SU-DHL-6 (cell line): ENCODE data around the gene ABTB1.

ENCODE experiments used
- H2AFZ ChIP-seq: fragments of 200-600 bp; sonication (generic); 2 replicates; pipeline ENCODE4 v1.6.1; 2014; ENCODE audit warnings: low read depth, mild to moderate bottlenecking, moderate library complexity, mixed read lengths, antibody characterized with exemption, low read length; ENCODE audit not compliant: severe bottlenecking
- H3F3A ChIP-seq: fragments of 200-600 bp; shearing (Covaris generic); 2 replicates; pipeline ENCODE4 v1.6.0; 2016; ENCODE audit warnings: antibody characterized with exemption, mild to moderate bottlenecking; ENCODE audit not compliant: insufficient read depth
- H3K27ac ChIP-seq: fragments of 200-600 bp; sonication (generic); 2 replicates; pipeline ENCODE4 v1.5.1; 2016; ENCODE audit warnings: low read depth, mild to moderate bottlenecking, low read length, moderate library complexity, mixed read lengths
- H3K27me3 ChIP-seq: fragments of 200-600 bp; sonication (generic), shearing (Covaris generic); 2 replicates; pipeline ENCODE4 v1.6.0; 2014; ENCODE audit warnings: mild to moderate bottlenecking, low read length
- H3K36me3 ChIP-seq: fragments of 200-600 bp; sonication (generic); 2 replicates; pipeline ENCODE4 v1.6.1; 2014; ENCODE audit warnings: mild to moderate bottlenecking, low read length, mixed read lengths
- H3K4me2 ChIP-seq: fragments of 300-600, 200-600 bp; shearing (Covaris generic), sonication (generic); 2 replicates; pipeline ENCODE4 v1.6.0; 2014; ENCODE audit warnings: low read length, low read depth, mild to moderate bottlenecking; ENCODE audit not compliant: poor library complexity, severe bottlenecking
- H3K4me3 ChIP-seq: fragments of 200-600 bp; sonication (generic); 2 replicates; pipeline ENCODE4 v1.5.1; 2014; ENCODE audit warnings: antibody characterized with exemption, low read length, mild to moderate bottlenecking, mixed read lengths; ENCODE audit not compliant: insufficient read depth, poor library complexity, severe bottlenecking
- H3K79me2 ChIP-seq: fragments of 200-600 bp; sonication (generic); 2 replicates; pipeline ENCODE4 v1.6.1; 2014; ENCODE audit warnings: mild to moderate bottlenecking, low read length, moderate library complexity; ENCODE audit not compliant: insufficient read depth
- H3K9ac ChIP-seq: fragments of 200-600 bp; sonication (generic); 2 replicates; pipeline ENCODE4 v1.7.0; 2014; ENCODE audit warnings: mild to moderate bottlenecking, low read length
- H3K9me2 ChIP-seq: fragments of 200-600 bp; sonication (generic); replicated peaks from 2 replicates; pipeline ENCODE4 v1.6.1; 2014; ENCODE audit warnings: low read length; ENCODE audit not compliant: insufficient read depth
- H3K9me3 ChIP-seq: fragments of 200-600 bp; sonication (generic); 2 replicates; pipeline ENCODE4 v1.6.1; 2014; ENCODE audit warnings: low read length, mixed read lengths; ENCODE audit not compliant: insufficient read depth
- H4K20me1 ChIP-seq: fragments of 200-600 bp; sonication (generic); 2 replicates; pipeline ENCODE4 v1.6.1; 2014; ENCODE audit warnings: low read depth, mild to moderate bottlenecking, antibody characterized with exemption, low read length, moderate library complexity, mixed read lengths
- EZH2phosphoT487 ChIP-seq: fragments of 200-600 bp; sonication (generic), shearing (Covaris generic); conservative IDR thresholded peaks from 2 replicates; pipeline ENCODE4 v1.6.1; 2018; ENCODE audit warnings: mild to moderate bottlenecking, antibody characterized with exemption, low read length, moderate library complexity, mixed read lengths
- TF ChIP-seq, protein P1 (sequence below): fragments of 200-600 bp; sonication (generic); IDR thresholded peaks from one replicate; pipeline ENCODE4 v1.5.1; 2017; ENCODE audit warnings: antibody characterized with exemption, mild to moderate bottlenecking, low read length, moderate library complexity; ENCODE audit not compliant: insufficient read depth, poor library complexity, severe bottlenecking

The ABTB1 gene

DNA sequence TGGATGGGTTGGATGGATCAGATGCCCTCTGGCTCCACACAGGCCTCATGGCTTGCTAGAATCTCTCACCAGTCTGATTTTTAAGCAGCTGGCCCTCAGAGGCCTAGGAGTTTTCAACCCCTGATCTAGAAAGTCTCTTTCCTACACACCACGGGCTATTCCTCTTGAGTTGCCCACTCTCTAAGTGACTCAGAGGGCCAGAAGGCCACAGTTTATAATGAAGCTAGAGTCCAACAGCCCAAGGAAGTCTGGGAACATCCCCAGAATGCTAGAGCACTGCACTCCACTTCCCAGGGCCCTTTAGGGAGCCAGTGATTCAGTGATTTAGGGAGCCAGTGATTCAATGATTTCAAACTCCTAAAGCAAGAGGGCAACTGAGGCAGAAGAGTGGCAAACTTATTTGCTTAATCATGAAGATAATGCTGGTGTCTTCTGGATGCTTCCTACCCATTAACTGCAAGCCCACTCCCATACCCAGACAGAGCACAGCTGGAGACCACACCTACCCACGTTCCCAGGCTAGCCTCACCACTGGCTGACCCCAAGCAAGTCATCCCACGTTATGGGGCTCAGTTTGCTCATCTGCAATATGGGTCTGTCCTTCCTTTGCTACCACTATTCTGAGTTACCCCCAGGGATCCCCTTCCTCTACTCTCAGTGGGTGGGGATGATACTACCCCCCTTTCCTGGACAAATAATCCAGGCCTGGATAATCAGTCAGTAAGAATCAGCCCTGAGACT lies 36.7 kb downstream of the ABTB1 start:
- TF ChIP-seq, protein P1, sequence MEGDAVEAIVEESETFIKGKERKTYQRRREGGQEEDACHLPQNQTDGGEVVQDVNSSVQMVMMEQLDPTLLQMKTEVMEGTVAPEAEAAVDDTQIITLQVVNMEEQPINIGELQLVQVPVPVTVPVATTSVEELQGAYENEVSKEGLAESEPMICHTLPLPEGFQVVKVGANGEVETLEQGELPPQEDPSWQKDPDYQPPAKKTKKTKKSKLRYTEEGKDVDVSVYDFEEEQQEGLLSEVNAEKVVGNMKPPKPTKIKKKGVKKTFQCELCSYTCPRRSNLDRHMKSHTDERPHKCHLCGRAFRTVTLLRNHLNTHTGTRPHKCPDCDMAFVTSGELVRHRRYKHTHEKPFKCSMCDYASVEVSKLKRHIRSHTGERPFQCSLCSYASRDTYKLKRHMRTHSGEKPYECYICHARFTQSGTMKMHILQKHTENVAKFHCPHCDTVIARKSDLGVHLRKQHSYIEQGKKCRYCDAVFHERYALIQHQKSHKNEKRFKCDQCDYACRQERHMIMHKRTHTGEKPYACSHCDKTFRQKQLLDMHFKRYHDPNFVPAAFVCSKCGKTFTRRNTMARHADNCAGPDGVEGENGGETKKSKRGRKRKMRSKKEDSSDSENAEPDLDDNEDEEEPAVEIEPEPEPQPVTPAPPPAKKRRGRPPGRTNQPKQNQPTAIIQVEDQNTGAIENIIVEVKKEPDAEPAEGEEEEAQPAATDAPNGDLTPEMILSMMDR = no peak
- TF ChIP-seq EZH2phosphoT487 = no peak
- no peaks in the 10 kb centered on the region for H3K9me2 ChIP-seq
- no peak overlapping the region for H3K27ac ChIP-seq
- H3K4me2 ChIP-seq = no peak overlapping the region
- H3K36me3 ChIP-seq = no peaks in the 10 kb centered on the region
- no peaks in the 10 kb centered on the region for H3K9me3 ChIP-seq
- no peaks in the 10 kb centered on the region for H3F3A ChIP-seq
- H2AFZ ChIP-seq = no peak overlapping the region
- no peaks in the 10 kb centered on the region for H3K27me3 ChIP-seq
- no peak overlapping the region for H3K4me3 ChIP-seq
- H3K9ac ChIP-seq = no peak overlapping the region
- no peaks in the 10 kb centered on the region for H4K20me1 ChIP-seq
- no peaks in the 10 kb centered on the region for H3K79me2 ChIP-seq

DNA sequence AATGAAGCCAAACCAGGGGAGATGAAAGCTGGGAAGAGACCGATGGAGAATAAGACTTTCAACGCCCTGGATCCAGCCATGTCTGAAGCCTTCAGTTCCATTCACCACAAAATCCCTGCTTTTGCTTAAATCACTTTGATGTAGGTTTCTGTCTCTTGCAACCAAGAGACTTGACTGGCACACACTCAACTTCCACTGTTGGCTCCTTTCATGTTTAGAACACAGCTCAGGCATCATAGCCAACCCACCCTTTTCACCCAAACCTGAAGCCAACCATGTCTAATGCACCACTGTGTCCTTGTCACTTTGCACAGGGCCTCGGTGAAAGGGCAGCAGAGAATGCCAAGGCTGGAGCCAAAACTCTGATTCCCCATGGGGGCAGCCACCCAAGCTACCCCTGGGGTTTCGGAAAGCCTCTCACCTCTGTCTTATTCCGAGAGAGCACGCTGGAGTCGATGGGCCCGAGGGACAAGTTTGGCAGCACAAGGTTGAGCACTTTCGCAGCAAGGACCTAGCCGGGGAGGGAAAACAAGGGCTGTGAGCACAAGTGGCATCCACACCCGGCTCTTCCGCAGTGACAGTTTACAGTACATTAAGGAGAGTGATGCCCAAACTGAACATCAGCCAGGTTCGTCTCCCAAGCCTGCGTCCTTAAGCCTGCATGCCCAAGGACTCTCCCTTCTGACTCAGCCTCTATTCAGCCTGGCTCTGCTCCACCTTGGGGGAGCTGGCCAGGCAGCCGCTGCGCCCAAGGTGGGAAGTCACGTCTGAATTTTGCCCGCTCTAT lies 37.6 kb downstream of the ABTB1 start:
- H2AFZ ChIP-seq = no peak overlapping the region
- H3K4me3 ChIP-seq = no peak overlapping the region
- no peaks in the 10 kb centered on the region for H3K79me2 ChIP-seq
- no peaks in the 10 kb centered on the region for H3K9me2 ChIP-seq
- no peak overlapping the region for H3K9ac ChIP-seq
- no peaks in the 10 kb centered on the region for H3K9me3 ChIP-seq
- H3K27me3 ChIP-seq = no peaks in the 10 kb centered on the region
- H3K36me3 ChIP-seq = no peaks in the 10 kb centered on the region
- TF ChIP-seq, protein P1 = no peak
- no peak for TF ChIP-seq EZH2phosphoT487
- no peak overlapping the region for H3K27ac ChIP-seq
- no peaks in the 10 kb centered on the region for H3F3A ChIP-seq
- no peak overlapping the region for H3K4me2 ChIP-seq
- H4K20me1 ChIP-seq = no peaks in the 10 kb centered on the region

DNA sequence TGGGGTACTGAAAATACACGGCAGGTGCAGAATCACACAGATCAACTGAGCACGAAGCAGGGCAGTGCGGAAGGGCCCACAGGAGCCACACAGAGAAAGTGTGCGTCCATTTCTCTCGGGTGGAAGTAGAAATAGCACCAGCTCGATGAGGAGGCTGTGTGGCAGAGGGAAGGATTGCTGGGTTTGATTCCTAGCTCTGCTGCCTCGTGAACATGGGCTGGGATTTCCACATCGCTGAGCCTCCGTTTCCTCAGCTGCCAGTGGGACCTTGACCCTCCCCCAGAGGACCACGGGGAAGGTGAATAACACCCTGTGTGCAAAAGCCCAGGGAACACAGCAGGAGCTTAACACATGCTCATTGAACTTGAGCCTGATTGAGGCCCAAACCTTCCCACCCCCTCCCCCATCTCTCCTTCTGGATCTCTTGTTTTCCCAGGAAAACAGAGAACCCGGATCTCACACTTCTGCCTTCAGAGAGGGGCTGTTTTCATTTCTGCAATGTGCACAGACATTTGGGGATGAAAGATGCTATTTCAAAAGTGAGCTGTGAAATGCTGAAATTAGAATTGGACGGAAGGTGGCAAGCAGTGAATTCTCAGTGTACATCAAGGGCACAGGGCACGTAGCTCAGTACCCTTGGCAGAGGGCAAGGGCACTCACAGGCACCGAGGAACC lies 38.4 kb downstream of the ABTB1 start:
- H3K79me2 ChIP-seq = no peaks in the 10 kb centered on the region
- TF ChIP-seq, protein P1 = no peak
- no peak for TF ChIP-seq EZH2phosphoT487
- no peaks in the 10 kb centered on the region for H3K9me3 ChIP-seq
- H2AFZ ChIP-seq = no peak overlapping the region
- H3K36me3 ChIP-seq = no peaks in the 10 kb centered on the region
- no peak overlapping the region for H3K4me2 ChIP-seq
- H3K9me2 ChIP-seq = no peaks in the 10 kb centered on the region
- no peaks in the 10 kb centered on the region for H3F3A ChIP-seq
- H3K27ac ChIP-seq = no peak overlapping the region
- H3K4me3 ChIP-seq = no peak overlapping the region
- H3K27me3 ChIP-seq = no peaks in the 10 kb centered on the region
- H4K20me1 ChIP-seq = no peaks in the 10 kb centered on the region
- no peak overlapping the region for H3K9ac ChIP-seq
